B cell (primary cell): Measurements from ENCODE around the gene GSG1L. TPM values are rescaled to one million over a fixed set of nuclear protein-coding genes. Genes with fewer than 3 reads are reported as not detected.

Source experiments
- ATAC-seq: fragments of 200-7000 bp; cut with Tn5 transposase; one replicate; pipeline ENCODE4 v1.10.0; 2021; ENCODE audit warnings: low read depth, mild to moderate bottlenecking, moderate number of reproducible peaks, moderate library complexity
- CTCF ChIA-PET: fragments of 350-600 bp; sonication (Branson Sonifier 250); formaldehyde crosslinking; loops from one replicate; lab custom pipeline; 2021; ENCODE audit warnings: antibody characterized with exemption, inconsistent platforms; lab: Charles Lee
- POLR2A ChIA-PET: fragments of 350-600 bp; sonication (Branson Sonifier 250); formaldehyde crosslinking; loops from one replicate; lab custom pipeline; 2021; ENCODE audit warnings: antibody characterized with exemption; lab: Charles Lee
- DNase-seq: peaks from one replicate; pipeline ENCODE4 v3.0.0; 2013
- H2AFZ ChIP-seq: 2 replicates; pipeline ENCODE4 v1.6.1; 2012; ENCODE audit warnings: mild to moderate bottlenecking, low read depth, low read length; ENCODE audit not compliant: insufficient read depth, poor library complexity, severe bottlenecking
- H3K27ac ChIP-seq, 2 donors: 1 replicate in 1 of 2; 2 replicates in 1 of 2; pipeline ENCODE4 v1.5.1; 2012 to 2013; ENCODE audit warnings: low read length in 2 of 2, mild to moderate bottlenecking in 2 of 2, moderate library complexity in 1 of 2
- H3K27me3 ChIP-seq, 4 experiments: fragments of 200-600 bp in 1 of 4; sonication (generic) in 1 of 4; replicated peaks in 1 of 4; 1 replicate in 2 of 4; 2 replicates in 2 of 4; pipeline versions ENCODE4 v1.6.1 to v1.7.0; 2013 to 2016; ENCODE audit warnings: low read length in 3 of 4, mild to moderate bottlenecking in 2 of 4, mixed read lengths in 1 of 4, moderate library complexity in 1 of 4; ENCODE audit not compliant: insufficient read depth in 4 of 4, control insufficient read depth in 3 of 4; ENCODE audit errors: control extremely low read depth in 1 of 4
- H3K36me3 ChIP-seq, 2 experiments: replicated peaks in 1 of 2; 1 replicate in 1 of 2; 2 replicates in 1 of 2; pipeline versions ENCODE4 v1.6.1 to v1.7.1; 2013; ENCODE audit warnings: low read length in 1 of 2; ENCODE audit not compliant: insufficient read depth in 2 of 2, control insufficient read depth in 1 of 2; ENCODE audit errors: control extremely low read depth in 1 of 2, extremely low read depth in 1 of 2
- H3K4me1 ChIP-seq, 2 donors: fragments of 200-600 bp in 1 of 2; sonication (generic) in 1 of 2; 1 replicate in 1 of 2; 2 replicates in 1 of 2; pipeline versions ENCODE4 v1.5.1 to v1.6.1; 2013 to 2017; ENCODE audit warnings: low read length in 2 of 2; ENCODE audit not compliant: control insufficient read depth in 2 of 2, insufficient read depth in 2 of 2
- H3K4me2 ChIP-seq: replicated peaks from 2 replicates; pipeline ENCODE3; 2012; ENCODE audit warnings: mild to moderate bottlenecking, low read depth, low read length; ENCODE audit not compliant: poor library complexity, severe bottlenecking
- H3K4me3 ChIP-seq, 5 experiments: fragments of 200-600 bp in 1 of 5; sonication (generic) in 1 of 5; 1 replicate in 3 of 5; 2 replicates in 2 of 5; pipeline versions ENCODE4 v1.5.1 to v1.7.0; 2011 to 2016; ENCODE audit warnings: low read length in 4 of 5, mild to moderate bottlenecking in 4 of 5, low read depth in 2 of 5, control low read depth in 1 of 5, moderate library complexity in 1 of 5; ENCODE audit not compliant: insufficient read depth in 1 of 5; ENCODE audit errors: control extremely low read depth in 1 of 5, extremely low read depth in 1 of 5
- H3K79me2 ChIP-seq: fragments of 200-600 bp; sonication (generic); one replicate; pipeline ENCODE4 v1.6.0; 2016; ENCODE audit warnings: low read length; ENCODE audit not compliant: control insufficient read depth, insufficient read depth
- H3K9ac ChIP-seq: fragments of 200-600 bp; sonication (generic); 2 replicates; pipeline ENCODE4 v1.6.1; 2017; ENCODE audit warnings: mild to moderate bottlenecking, low read length, moderate library complexity
- H3K9me3 ChIP-seq, 3 donors: one replicate each; pipeline versions ENCODE4 v1.6.1 to v1.7.1; 2013; ENCODE audit warnings: low read length in 2 of 3; ENCODE audit not compliant: control insufficient read depth in 2 of 3, insufficient read depth in 1 of 3; ENCODE audit errors: control extremely low read depth in 1 of 3
- H4K20me1 ChIP-seq: 2 replicates; pipeline ENCODE4 v1.6.0; 2012; ENCODE audit warnings: mild to moderate bottlenecking, low read length; ENCODE audit not compliant: insufficient read depth, control insufficient read depth, poor library complexity, severe bottlenecking
- H3K27ac Mint-ChIP-seq: one replicate; pipeline ENCODE4 v1.8.0; 2021; ENCODE audit warnings: mixed read lengths
- H3K27me3 Mint-ChIP-seq: one replicate; pipeline ENCODE4 v1.8.0; 2021; ENCODE audit warnings: mixed read lengths
- H3K4me1 Mint-ChIP-seq: one replicate; pipeline ENCODE4 v1.8.0; 2021; ENCODE audit warnings: mixed read lengths
- H3K4me3 Mint-ChIP-seq: one replicate; pipeline ENCODE4 v1.8.0; 2021; ENCODE audit warnings: mixed read lengths
- H3K9me3 Mint-ChIP-seq: one replicate; pipeline ENCODE4 v1.8.0; 2022; ENCODE audit warnings: mixed read lengths; ENCODE audit not compliant: insufficient read depth
- EZH2 ChIP-seq: IDR thresholded peaks from 2 replicates; pipeline ENCODE4 v1.6.1; 2012; ENCODE audit warnings: borderline replicate concordance, low read depth, mild to moderate bottlenecking, moderate library complexity, low read length; ENCODE audit not compliant: insufficient read depth, poor library complexity, severe bottlenecking
- WGBS: methylation state at CpG from one replicate; pipeline ENCODE4 v1.1.5; 2013; ENCODE audit warnings: missing lambda C conversion rate; ENCODE audit not compliant: insufficient coverage; 5-methylcytosine and 5-hydroxymethylcytosine counted together
- intact Hi-C: fragments of 100-400 bp; cut with micrococcal nuclease; formaldehyde crosslinking; loops from one replicate; pipeline ENCODE4 v1.10.0; 2022
- polyA plus RNA-seq: library from polyadenylated mRNA; depleted of rRNA; stranded (reverse); fragments of >200 nt; gene quantifications from 2 replicates; pipeline ENCODE4 v1.2.3, GENCODE V29; 2012
- total RNA-seq, 2 donors: library from RNA; stranded (reverse); fragments of 120-200 nt in 1 of 2; gene quantifications; 1 replicate in 1 of 2; 2 replicates in 1 of 2; pipeline versions ENCODE4 v1.2.3 to v1.2.4, GENCODE V29; 2013 to 2022
- TF ChIP-seq, protein P1 (sequence below): fragments of 200-600 bp; IDR thresholded peaks from one replicate; pipeline ENCODE4 v1.8.0; 2022; ENCODE audit warnings: antibody characterized with exemption, mild to moderate bottlenecking

Gene GSG1L
- total and polyA plus RNA-seq, 2 donors (not counting 1 experiment from before 2014, with no cell fraction given) = 0.01 TPM; not detected in 1

DNA sequence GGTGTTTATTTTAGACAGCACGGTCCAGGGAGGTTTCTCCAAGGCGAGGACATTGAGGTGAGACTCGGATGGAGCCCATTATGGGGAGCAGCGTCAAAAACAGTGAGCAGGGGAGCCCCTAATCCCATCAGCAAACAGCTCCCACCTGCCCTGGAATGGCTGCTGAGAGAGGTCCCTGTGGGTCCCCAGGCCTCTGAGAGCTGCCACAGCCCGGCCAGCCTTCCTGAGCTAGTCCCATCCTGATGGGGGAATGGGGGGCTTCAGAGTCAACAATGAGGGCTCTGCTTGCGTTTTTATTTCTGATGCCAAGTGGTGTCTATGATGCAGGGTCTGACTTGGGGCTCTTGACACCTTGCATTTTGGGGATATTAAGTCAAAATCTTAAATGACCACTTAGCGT is 128.4 kb downstream of the GSG1L start:
- H3K4me3 ChIP-seq = no peak overlapping the region
- H3K9me3 ChIP-seq = peaks cover 0 to 11% (median 0%) of the 10 kb centered on the region in 3 donors
- no peak overlapping the region for H3K9ac ChIP-seq
- ATAC-seq (no peak), DNase-seq (no peak)
- ChIA-PET POLR2A (no interaction called here), CTCF (no interaction called here)
- H3K27ac ChIP-seq = no peak overlapping the region
- Mint-ChIP-seq H3K27ac (no peak overlapping the region), H3K27me3 (peaks cover 25% of the 10 kb centered on the region), H3K4me3 (no peak overlapping the region), H3K4me1 (no peaks in the 10 kb centered on the region), H3K9me3 (no peaks in the 10 kb centered on the region)
- H2AFZ ChIP-seq = no peak overlapping the region
- no peak overlapping the region for H3K4me2 ChIP-seq
- H3K27me3 ChIP-seq = peaks cover 0 to 3% (median 0%) of the 10 kb centered on the region in 4 experiments
- H3K4me1 ChIP-seq = no peaks in the 10 kb centered on the region
- intact Hi-C loops = no loop called here
- no peaks in the 10 kb centered on the region for H3K36me3 ChIP-seq
- H3K79me2 ChIP-seq = no peaks in the 10 kb centered on the region
- no peak for TF ChIP-seq EZH2
- TF ChIP-seq, protein P1, sequence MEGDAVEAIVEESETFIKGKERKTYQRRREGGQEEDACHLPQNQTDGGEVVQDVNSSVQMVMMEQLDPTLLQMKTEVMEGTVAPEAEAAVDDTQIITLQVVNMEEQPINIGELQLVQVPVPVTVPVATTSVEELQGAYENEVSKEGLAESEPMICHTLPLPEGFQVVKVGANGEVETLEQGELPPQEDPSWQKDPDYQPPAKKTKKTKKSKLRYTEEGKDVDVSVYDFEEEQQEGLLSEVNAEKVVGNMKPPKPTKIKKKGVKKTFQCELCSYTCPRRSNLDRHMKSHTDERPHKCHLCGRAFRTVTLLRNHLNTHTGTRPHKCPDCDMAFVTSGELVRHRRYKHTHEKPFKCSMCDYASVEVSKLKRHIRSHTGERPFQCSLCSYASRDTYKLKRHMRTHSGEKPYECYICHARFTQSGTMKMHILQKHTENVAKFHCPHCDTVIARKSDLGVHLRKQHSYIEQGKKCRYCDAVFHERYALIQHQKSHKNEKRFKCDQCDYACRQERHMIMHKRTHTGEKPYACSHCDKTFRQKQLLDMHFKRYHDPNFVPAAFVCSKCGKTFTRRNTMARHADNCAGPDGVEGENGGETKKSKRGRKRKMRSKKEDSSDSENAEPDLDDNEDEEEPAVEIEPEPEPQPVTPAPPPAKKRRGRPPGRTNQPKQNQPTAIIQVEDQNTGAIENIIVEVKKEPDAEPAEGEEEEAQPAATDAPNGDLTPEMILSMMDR = no peak
- whole genome bisulfite sequencing = 91% methylated on average over 7 of the region's 7 CpGs
- no peaks in the 10 kb centered on the region for H4K20me1 ChIP-seq

DNA sequence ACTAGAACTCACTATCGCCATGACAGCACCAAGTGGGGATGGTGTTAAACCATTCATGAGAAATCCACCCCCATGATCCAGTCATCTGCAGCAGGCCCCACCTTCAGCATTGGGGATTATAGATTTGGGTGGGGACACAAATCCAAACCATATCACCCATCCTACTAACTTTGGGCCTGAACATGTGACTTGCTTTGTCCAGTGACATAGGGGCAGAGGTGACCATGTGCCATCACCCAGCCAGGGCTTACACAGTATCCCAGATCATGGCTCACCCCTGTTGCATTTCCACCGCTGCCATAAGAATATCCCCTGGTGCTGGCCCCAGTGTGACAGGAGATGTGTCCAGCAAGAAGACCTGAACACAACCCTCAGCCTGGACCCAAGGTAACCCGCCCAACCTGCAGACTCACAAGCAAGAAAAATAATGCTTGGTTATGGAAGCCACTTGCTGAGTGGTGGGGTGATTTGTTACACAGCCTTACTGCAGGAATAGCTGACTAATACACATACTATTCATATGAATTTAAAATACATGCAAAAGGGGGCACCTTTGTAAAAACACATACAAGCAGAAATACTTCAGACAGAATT is 130.9 kb downstream of the GSG1L start:
- H3K4me3 Mint-ChIP-seq = no peak overlapping the region
- intact Hi-C loops = no loop called here
- Histone ChIP-seq H4K20me1 (no peaks in the 10 kb centered on the region), H3K36me3 (no peaks in the 10 kb centered on the region), H3K4me2 (no peak overlapping the region), H3K4me3 (no peak overlapping the region), H3K9me3 (peaks cover 0 to 15% (median 0%) of the 10 kb centered on the region in 3 donors), H2AFZ (no peak overlapping the region), H3K4me1 (no peaks in the 10 kb centered on the region), H3K79me2 (no peaks in the 10 kb centered on the region), H3K27me3 (no peaks in the 10 kb centered on the region), H3K27ac (no peak overlapping the region), H3K9ac (no peak overlapping the region)
- no peak for ATAC-seq
- no CpG with 5 or more reads among the region's 3 CpGs for WGBS
- TF ChIP-seq EZH2 = no peak
- TF ChIP-seq, protein P1 = no peak
- H3K27me3 Mint-ChIP-seq = peaks cover 28% of the 10 kb centered on the region
- no peak overlapping the region for H3K27ac Mint-ChIP-seq
- H3K9me3 Mint-ChIP-seq = no peaks in the 10 kb centered on the region
- CTCF ChIA-PET = no interaction called here
- H3K4me1 Mint-ChIP-seq = no peaks in the 10 kb centered on the region
- POLR2A ChIA-PET = no interaction called here
- DNase-seq = no peak
